ENCODE measurements around the gene AFP. TPM values are rescaled to one million over a fixed set of nuclear protein-coding genes. Genes with fewer than 3 reads are reported as not detected.

The AFP gene
- total and polyA plus RNA-seq, 9 donors, result 0.13 to 59.8 (median 0.65) TPM

DNA sequence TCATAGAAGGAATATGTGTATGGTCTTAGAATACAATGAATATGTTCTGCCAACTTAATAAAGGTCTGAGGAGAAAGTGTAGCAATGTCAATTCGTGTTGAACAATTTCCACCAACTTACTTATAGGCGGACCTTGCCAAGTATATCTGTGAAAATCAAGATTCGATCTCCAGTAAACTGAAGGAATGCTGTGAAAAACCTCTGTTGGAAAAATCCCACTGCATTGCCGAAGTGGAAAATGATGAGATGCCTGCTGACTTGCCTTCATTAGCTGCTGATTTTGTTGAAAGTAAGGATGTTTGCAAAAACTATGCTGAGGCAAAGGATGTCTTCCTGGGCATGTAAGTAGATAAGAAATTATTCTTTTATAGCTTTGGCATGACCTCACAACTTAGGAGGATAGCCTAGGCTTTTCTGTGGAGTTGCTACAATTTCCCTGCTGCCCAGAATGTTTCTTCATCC, 22.7 kb upstream of the AFP start:
- no peaks in the 10 kb centered on the region for H3K4me1 ChIP-seq (ENCODE audit: control insufficient read depth, insufficient read depth, low read length)
- no peak for DNase-seq
- H3K4me3 ChIP-seq (ENCODE audit: low read length), result no peak overlapping the region
- H3K36me3 ChIP-seq (ENCODE audit: control insufficient read depth, insufficient read depth, low read length), result no peaks in the 10 kb centered on the region
- 83% methylated on average over 2 of the region's 4 CpGs for WGBS (ENCODE audit: insufficient coverage)
- no peaks in the 10 kb centered on the region for H3K27me3 ChIP-seq (ENCODE audit: control insufficient read depth, insufficient read depth, low read length)
- H3K27ac ChIP-seq (ENCODE audit: low read length), result no peak overlapping the region
- no peaks in the 10 kb centered on the region for H3K9me3 ChIP-seq (replicated peaks; ENCODE audit: control insufficient read depth, low read depth, low read length)

GRCh38 chr4:73414936-73415271, 21.1 kb upstream of the AFP start:
- no peaks in the 10 kb centered on the region for H3K4me1 ChIP-seq (ENCODE audit: control insufficient read depth, insufficient read depth, low read length)
- no peak overlapping the region for H3K27ac ChIP-seq (ENCODE audit: low read length)
- H3K27me3 ChIP-seq (ENCODE audit: control insufficient read depth, insufficient read depth, low read length), result no peaks in the 10 kb centered on the region
- no peaks in the 10 kb centered on the region for H3K9me3 ChIP-seq (replicated peaks; ENCODE audit: control insufficient read depth, low read depth, low read length)
- H3K4me3 ChIP-seq (ENCODE audit: low read length), result no peak overlapping the region
- no peak for DNase-seq
- H3K36me3 ChIP-seq (ENCODE audit: control insufficient read depth, insufficient read depth, low read length), result no peaks in the 10 kb centered on the region
- WGBS (ENCODE audit: insufficient coverage), result 51% methylated on average over 2 of the region's 2 CpGs

DNA sequence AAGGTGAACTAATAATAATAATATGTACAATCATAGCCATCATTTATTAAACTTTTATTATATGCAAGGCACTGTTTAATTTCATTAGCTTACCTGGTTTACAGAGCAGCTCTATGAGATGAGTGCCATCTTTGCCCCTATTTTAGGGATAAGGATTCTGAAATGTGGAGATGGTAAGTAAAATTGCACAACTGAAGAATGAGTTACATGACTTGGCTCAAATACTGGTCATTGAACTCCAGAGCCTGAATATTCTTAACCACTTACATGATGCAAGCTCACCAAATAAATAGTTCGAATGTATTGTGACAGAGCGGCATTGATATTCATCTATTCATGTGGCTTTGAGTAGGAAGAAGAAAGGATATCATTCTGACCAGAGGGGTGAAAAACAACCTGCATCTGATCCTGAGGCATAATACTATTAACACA, 20.2 kb upstream of the AFP start:
- Histone ChIP-seq H3K9me3 (replicated peaks; ENCODE audit: control insufficient read depth, low read depth, low read length) (no peaks in the 10 kb centered on the region), H3K4me1 (ENCODE audit: control insufficient read depth, insufficient read depth, low read length) (no peaks in the 10 kb centered on the region), H3K36me3 (ENCODE audit: control insufficient read depth, insufficient read depth, low read length) (no peaks in the 10 kb centered on the region), H3K4me3 (ENCODE audit: low read length) (no peak overlapping the region), H3K27ac (ENCODE audit: low read length) (no peak overlapping the region), H3K27me3 (ENCODE audit: control insufficient read depth, insufficient read depth, low read length) (no peaks in the 10 kb centered on the region)
- no peak for DNase-seq
- no CpG with 5 or more reads among the region's 2 CpGs for WGBS (ENCODE audit: insufficient coverage)

- WGBS (ENCODE audit: insufficient coverage), result no CpG with 5 or more reads among the region's 2 CpGs
- no peak overlapping the region for H3K4me3 ChIP-seq (ENCODE audit: low read length)
Measured at GRCh38 chr4:73416423-73417087, 19.5 kb upstream of the AFP start.

DNA sequence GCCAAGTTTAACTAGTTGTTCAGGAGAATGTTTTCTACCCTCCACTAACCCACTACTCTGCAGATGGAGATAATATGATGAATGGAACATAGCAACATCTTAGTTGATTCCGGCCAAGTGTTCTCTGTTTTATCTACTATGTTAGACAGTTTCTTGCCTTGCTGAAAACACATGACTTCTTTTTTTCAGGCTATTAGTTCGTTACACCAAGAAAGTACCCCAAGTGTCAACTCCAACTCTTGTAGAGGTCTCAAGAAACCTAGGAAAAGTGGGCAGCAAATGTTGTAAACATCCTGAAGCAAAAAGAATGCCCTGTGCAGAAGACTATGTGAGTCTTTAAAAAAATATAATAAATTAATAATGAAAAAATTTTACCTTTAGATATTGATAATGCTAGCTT, 18.7 kb upstream of the AFP start:
- Histone ChIP-seq H3K27ac (ENCODE audit: low read length) (no peak overlapping the region), H3K27me3 (ENCODE audit: control insufficient read depth, insufficient read depth, low read length) (no peaks in the 10 kb centered on the region), H3K4me3 (ENCODE audit: low read length) (no peak overlapping the region), H3K9me3 (replicated peaks; ENCODE audit: control insufficient read depth, low read depth, low read length) (no peaks in the 10 kb centered on the region), H3K36me3 (ENCODE audit: control insufficient read depth, insufficient read depth, low read length) (no peaks in the 10 kb centered on the region), H3K4me1 (ENCODE audit: control insufficient read depth, insufficient read depth, low read length) (no peaks in the 10 kb centered on the region)
- no peak for DNase-seq
- no CpG with 5 or more reads among the region's 2 CpGs for WGBS (ENCODE audit: insufficient coverage)

More at GRCh38 chr4:73416423-73417087, 19.5 kb upstream of the AFP start:
- no peaks in the 10 kb centered on the region for H3K36me3 ChIP-seq (ENCODE audit: control insufficient read depth, insufficient read depth, low read length)
- H3K27ac ChIP-seq (ENCODE audit: low read length), result no peak overlapping the region
- DNase-seq, result no peak
- no peaks in the 10 kb centered on the region for H3K27me3 ChIP-seq (ENCODE audit: control insufficient read depth, insufficient read depth, low read length)
- H3K9me3 ChIP-seq (replicated peaks; ENCODE audit: control insufficient read depth, low read depth, low read length), result no peaks in the 10 kb centered on the region
- no peaks in the 10 kb centered on the region for H3K4me1 ChIP-seq (ENCODE audit: control insufficient read depth, insufficient read depth, low read length)

DNA sequence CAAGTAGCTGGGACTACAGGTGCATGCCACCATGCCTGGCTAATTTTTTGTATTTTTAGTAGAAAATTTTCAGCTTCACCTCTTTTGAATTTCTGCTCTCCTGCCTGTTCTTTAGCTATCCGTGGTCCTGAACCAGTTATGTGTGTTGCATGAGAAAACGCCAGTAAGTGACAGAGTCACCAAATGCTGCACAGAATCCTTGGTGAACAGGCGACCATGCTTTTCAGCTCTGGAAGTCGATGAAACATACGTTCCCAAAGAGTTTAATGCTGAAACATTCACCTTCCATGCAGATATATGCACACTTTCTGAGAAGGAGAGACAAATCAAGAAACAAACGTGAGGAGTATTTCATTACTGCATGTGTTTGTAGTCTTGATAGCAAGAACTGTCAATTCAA, 18.0 kb upstream of the AFP start:
- Histone ChIP-seq H3K4me3 (ENCODE audit: low read length) (no peak overlapping the region), H3K36me3 (ENCODE audit: control insufficient read depth, insufficient read depth, low read length) (no peaks in the 10 kb centered on the region), H3K4me1 (ENCODE audit: control insufficient read depth, insufficient read depth, low read length) (no peaks in the 10 kb centered on the region), H3K9me3 (replicated peaks; ENCODE audit: control insufficient read depth, low read depth, low read length) (no peaks in the 10 kb centered on the region), H3K27ac (ENCODE audit: low read length) (no peak overlapping the region), H3K27me3 (ENCODE audit: control insufficient read depth, insufficient read depth, low read length) (no peaks in the 10 kb centered on the region)
- DNase-seq, result peak; percentile 1
- WGBS (ENCODE audit: insufficient coverage), result 88% methylated on average over 2 of the region's 6 CpGs

DNA sequence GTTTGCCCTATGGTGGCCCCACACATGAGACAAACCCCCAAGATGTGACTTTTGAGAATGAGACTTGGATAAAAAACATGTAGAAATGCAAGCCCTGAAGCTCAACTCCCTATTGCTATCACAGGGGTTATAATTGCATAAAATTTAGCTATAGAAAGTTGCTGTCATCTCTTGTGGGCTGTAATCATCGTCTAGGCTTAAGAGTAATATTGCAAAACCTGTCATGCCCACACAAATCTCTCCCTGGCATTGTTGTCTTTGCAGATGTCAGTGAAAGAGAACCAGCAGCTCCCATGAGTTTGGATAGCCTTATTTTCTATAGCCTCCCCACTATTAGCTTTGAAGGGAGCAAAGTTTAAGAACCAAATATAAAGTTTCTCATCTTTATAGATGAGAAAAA, 17.3 kb upstream of the AFP start:
- Histone ChIP-seq H3K27me3 (ENCODE audit: control insufficient read depth, insufficient read depth, low read length) (no peaks in the 10 kb centered on the region), H3K27ac (ENCODE audit: low read length) (no peak overlapping the region), H3K4me1 (ENCODE audit: control insufficient read depth, insufficient read depth, low read length) (no peaks in the 10 kb centered on the region), H3K36me3 (ENCODE audit: control insufficient read depth, insufficient read depth, low read length) (no peaks in the 10 kb centered on the region), H3K4me3 (ENCODE audit: low read length) (no peak overlapping the region), H3K9me3 (replicated peaks; ENCODE audit: control insufficient read depth, low read depth, low read length) (no peaks in the 10 kb centered on the region)
- DNase-seq, result no peak
- no CpG with 5 or more reads among the region's 1 CpG for WGBS (ENCODE audit: insufficient coverage)

GRCh38 chr4:73419106-73420038, 16.6 kb upstream of the AFP start:
- Histone ChIP-seq H3K4me1 (ENCODE audit: control insufficient read depth, insufficient read depth, low read length) (no peaks in the 10 kb centered on the region), H3K4me3 (ENCODE audit: low read length) (no peak overlapping the region), H3K9me3 (replicated peaks; ENCODE audit: control insufficient read depth, low read depth, low read length) (no peaks in the 10 kb centered on the region), H3K36me3 (ENCODE audit: control insufficient read depth, insufficient read depth, low read length) (no peaks in the 10 kb centered on the region), H3K27me3 (ENCODE audit: control insufficient read depth, insufficient read depth, low read length) (no peaks in the 10 kb centered on the region), H3K27ac (ENCODE audit: low read length) (no peak overlapping the region)
- DNase-seq, result no peak
- WGBS (ENCODE audit: insufficient coverage), result 100% methylated on average over 1 of the region's 7 CpGs

DNA sequence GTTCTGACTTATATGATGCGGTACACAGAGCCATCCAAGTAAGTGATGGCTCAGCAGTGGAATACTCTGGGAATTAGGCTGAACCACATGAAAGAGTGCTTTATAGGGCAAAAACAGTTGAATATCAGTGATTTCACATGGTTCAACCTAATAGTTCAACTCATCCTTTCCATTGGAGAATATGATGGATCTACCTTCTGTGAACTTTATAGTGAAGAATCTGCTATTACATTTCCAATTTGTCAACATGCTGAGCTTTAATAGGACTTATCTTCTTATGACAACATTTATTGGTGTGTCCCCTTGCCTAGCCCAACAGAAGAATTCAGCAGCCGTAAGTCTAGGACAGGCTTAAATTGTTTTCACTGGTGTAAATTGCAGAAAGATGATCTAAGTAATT, 15.4 kb upstream of the AFP start:
- Histone ChIP-seq H3K4me1 (ENCODE audit: control insufficient read depth, insufficient read depth, low read length) (no peaks in the 10 kb centered on the region), H3K27ac (ENCODE audit: low read length) (no peak overlapping the region), H3K36me3 (ENCODE audit: control insufficient read depth, insufficient read depth, low read length) (no peaks in the 10 kb centered on the region), H3K27me3 (ENCODE audit: control insufficient read depth, insufficient read depth, low read length) (no peaks in the 10 kb centered on the region), H3K4me3 (ENCODE audit: low read length) (no peak overlapping the region), H3K9me3 (replicated peaks; ENCODE audit: control insufficient read depth, low read depth, low read length) (no peaks in the 10 kb centered on the region)
- DNase-seq, result no peak
- 100% methylated on average over 1 of the region's 2 CpGs for WGBS (ENCODE audit: insufficient coverage)

DNA sequence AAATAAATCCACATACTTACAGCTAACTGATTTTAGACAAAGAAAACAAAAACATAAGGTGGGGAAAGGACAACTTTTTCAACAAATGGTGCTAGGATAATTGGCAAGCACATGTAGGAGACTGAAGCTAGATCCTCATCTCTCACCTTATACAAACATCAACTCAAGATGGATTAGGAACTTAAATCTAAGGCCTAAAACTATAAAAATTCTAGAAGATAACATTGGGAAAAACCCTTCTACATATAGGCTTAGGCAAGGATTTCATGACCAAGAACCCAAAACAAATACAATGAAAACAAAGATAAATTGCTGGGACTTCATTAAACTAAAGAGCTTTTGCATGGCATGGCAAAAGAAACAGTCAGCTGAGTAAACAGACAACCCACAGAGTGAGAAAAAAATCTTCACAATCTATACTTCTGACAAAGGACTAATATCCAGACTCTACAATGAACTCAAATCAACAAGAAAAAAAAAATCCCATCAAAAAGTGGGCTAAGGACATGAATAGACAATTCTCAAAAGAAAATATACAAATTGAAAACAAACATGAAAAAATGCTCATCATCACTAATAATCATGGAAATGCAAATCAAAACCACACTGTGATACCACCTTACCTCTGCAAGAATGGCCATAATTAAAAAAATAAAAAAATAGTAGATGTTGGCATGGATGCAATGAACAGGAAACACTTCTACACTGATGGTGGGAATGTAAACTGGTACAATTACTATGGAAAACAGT, 14.1 kb upstream of the AFP start:
- no peaks in the 10 kb centered on the region for H3K36me3 ChIP-seq (ENCODE audit: control insufficient read depth, insufficient read depth, low read length)
- H3K27me3 ChIP-seq (ENCODE audit: control insufficient read depth, insufficient read depth, low read length), result no peaks in the 10 kb centered on the region
- DNase-seq, result no peak
- H3K9me3 ChIP-seq (replicated peaks; ENCODE audit: control insufficient read depth, low read depth, low read length), result no peaks in the 10 kb centered on the region
- H3K27ac ChIP-seq (ENCODE audit: low read length), result no peak overlapping the region
- H3K4me1 ChIP-seq (ENCODE audit: control insufficient read depth, insufficient read depth, low read length), result no peaks in the 10 kb centered on the region
- no peak overlapping the region for H3K4me3 ChIP-seq (ENCODE audit: low read length)
